GM12865 (cell line): ENCODE results near the gene RAB8A.

Source experiments
- DNase-seq: peaks from one replicate; pipeline ENCODE4 v3.0.0; 2010; ENCODE audit warnings: low read depth
- H3K4me3 ChIP-seq: 2 replicates; pipeline ENCODE4 v1.5.1; 2011; ENCODE audit warnings: mild to moderate bottlenecking, low read depth, low read length, control low read depth
- CTCF ChIP-seq: IDR thresholded peaks from 2 replicates; pipeline ENCODE4 v1.5.1; 2011; ENCODE audit warnings: low read length, control low read depth, low read depth, inconsistent platforms; ENCODE audit not compliant: insufficient read depth; ENCODE audit errors: missing control alignments

The RAB8A gene

GRCh38 chr19:16154557-16154956 is 42.9 kb downstream of the RAB8A start:
- no peak for DNase-seq
- TF ChIP-seq CTCF = no peak

GRCh38 chr19:16155128-16155527 is 43.4 kb downstream of the RAB8A start:
- no peak overlapping the region for H3K4me3 ChIP-seq
- no peak for TF ChIP-seq CTCF
- DNase-seq = no peak

More at GRCh38 chr19:16154557-16154956, 42.9 kb downstream of the RAB8A start:
- no peak overlapping the region for H3K4me3 ChIP-seq

- no peak overlapping the region for H3K4me3 ChIP-seq
- DNase-seq = no peak
- no peak for TF ChIP-seq CTCF
Measured at GRCh38 chr19:16156904-16157303, 45.2 kb downstream of the RAB8A start.

- no peak overlapping the region for H3K4me3 ChIP-seq
- TF ChIP-seq CTCF = no peak
- DNase-seq = no peak
Measured at GRCh38 chr19:16157601-16158000, 45.9 kb downstream of the RAB8A start.

- no peak overlapping the region for H3K4me3 ChIP-seq
- no peak for TF ChIP-seq CTCF
- DNase-seq = no peak
Measured at GRCh38 chr19:16159655-16160054, 48.0 kb downstream of the RAB8A start.

GRCh38 chr19:16160445-16160942 is 48.8 kb downstream of the RAB8A start:
- no peak overlapping the region for H3K4me3 ChIP-seq
- no peak for TF ChIP-seq CTCF
- no peak for DNase-seq

GRCh38 chr19:16160943-16161560 is 49.4 kb downstream of the RAB8A start:
- no peak overlapping the region for H3K4me3 ChIP-seq
- no peak for DNase-seq
- no peak for TF ChIP-seq CTCF
